HG02981 (cell line): ENCODE results near the gene GPSM1.
"Not testable (repeated sequence)": the region's sequence is repeated elsewhere in the genome, so short reads cannot be mapped to it uniquely, and the experiment has no call there.

Source experiments
- ATAC-seq: cut with Tn5 transposase; IDR thresholded peaks from one replicate; pipeline ENCODE4 v1.9.1; 2021; ENCODE audit warnings: mild to moderate bottlenecking, moderate library complexity; ENCODE audit not compliant: unreplicated experiment

The GPSM1 gene

GRCh38 chr9:136316896-136317676, 10.3 kb upstream of the GPSM1 start:
- no peak for ATAC-seq

- ATAC-seq = no peak
Measured at GRCh38 chr9:136317695-136318094, 9.6 kb upstream of the GPSM1 start.

- no peak for ATAC-seq
Measured at GRCh38 chr9:136318111-136318775, 9.1 kb upstream of the GPSM1 start.

DNA sequence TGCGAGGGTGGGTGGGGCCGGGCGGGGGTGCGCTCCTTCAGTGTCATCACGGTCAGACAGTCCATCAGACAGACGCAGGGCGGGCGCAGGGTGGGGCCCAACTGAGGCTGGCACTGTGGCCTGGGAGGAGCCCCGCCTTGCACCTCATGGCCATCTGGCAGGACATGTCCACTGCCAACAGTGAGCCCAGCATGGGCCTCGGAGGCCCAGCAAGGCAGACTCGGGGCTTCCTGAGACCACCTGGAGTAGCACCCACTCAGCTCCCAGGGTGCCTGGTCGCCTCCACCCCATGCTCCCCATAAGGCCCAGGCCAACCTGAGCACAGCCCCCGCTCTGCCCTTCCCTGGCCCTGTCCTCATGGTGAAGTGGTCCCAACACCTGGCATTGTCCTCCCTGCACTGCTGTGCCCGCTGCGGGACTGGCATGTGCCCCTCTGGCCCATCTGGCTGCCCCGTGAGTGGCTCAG, 8.5 kb upstream of the GPSM1 start:
- no peak for ATAC-seq

DNA sequence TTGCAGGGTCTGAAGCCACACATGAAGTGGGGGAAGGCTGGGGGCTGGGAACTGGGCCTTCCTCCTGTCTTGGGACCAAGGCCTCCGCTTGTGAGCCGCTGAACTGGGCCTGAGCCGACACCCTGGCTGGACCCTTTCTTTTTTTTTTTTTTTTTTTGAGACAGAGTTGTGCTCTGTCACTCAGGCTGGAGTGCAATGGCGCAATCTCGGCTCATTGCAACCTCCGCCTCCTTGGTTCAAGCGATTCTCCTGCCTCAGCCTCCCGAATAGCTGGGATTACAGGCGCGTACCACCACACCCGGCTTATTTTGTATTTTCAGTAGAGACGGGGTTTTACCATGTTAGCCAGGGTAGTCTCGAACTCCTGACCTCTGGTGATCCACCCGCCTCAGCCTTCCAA, 8.1 kb upstream of the GPSM1 start:
- ATAC-seq = not testable (repeated sequence)

GRCh38 chr9:136319955-136320354, 7.4 kb upstream of the GPSM1 start:
- not testable (repeated sequence) for ATAC-seq

- ATAC-seq = not testable (repeated sequence)
Measured at GRCh38 chr9:136320972-136321371, 6.4 kb upstream of the GPSM1 start.

GRCh38 chr9:136321561-136321960, 5.8 kb upstream of the GPSM1 start:
- ATAC-seq = no peak

GRCh38 chr9:136322756-136323330, 4.5 kb upstream of the GPSM1 start:
- no peak for ATAC-seq

DNA sequence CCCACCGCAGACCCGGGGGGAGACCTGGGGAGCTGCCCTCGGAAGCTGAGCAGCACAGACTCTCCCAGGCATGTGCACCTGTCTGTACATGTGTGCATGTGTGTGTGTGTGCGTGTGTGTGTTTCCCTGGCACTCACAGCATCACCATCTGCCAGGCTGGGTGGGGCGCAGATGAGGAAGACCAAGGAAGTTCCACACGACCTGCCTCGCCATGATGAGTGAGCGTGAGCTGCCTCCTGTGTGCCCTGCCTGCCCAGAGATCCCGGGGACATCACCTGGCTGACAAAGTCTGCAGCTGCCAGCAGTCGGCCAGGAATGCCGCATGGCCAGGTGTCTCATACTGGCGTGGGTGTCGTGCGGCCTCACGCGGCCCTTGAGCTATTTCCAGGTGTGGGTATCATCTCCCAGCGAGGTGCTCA, 4.0 kb upstream of the GPSM1 start:
- no peak for ATAC-seq

DNA sequence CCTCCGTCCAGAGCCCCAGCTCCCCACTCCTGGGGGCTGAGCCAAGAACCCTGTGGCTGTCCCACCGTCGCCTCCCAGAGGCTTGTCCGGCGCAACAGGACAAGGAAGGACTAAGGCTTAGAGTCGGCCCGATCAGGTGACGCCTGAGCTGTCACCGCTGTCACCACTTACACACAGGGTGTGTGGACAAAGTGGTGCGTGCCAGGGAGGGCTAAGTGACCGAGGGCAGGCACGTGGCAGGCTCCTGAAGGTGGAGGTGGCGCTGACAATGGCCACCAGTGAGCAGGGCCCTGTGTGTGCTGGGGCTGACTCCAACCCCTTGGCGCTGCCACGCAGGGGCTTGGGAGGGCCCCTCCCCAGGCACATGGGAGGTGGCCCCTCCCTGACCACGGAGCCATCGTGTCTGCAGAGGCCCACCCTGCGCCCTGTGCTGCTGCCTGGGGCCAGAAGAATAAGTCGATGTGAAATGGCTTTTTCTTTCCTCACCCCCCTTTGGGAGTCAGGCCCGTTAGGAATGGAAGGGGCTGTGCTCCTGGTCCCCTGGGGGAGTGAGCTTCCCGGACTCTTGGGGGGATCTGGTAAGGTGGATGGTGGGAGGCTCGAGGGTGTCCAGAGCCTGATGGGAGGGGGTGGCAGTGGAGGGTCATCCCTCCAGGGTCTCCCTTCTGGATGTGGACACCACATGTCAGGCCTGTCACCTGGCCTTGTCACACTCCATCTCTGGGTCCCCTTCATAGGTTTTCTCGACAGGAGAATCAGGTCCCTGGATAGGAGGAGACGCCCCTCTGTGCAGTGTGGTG, 2.6 kb upstream of the GPSM1 start:
- ATAC-seq = no peak

- no peak for ATAC-seq
Measured at GRCh38 chr9:136325358-136325757, 2.0 kb upstream of the GPSM1 start.

DNA sequence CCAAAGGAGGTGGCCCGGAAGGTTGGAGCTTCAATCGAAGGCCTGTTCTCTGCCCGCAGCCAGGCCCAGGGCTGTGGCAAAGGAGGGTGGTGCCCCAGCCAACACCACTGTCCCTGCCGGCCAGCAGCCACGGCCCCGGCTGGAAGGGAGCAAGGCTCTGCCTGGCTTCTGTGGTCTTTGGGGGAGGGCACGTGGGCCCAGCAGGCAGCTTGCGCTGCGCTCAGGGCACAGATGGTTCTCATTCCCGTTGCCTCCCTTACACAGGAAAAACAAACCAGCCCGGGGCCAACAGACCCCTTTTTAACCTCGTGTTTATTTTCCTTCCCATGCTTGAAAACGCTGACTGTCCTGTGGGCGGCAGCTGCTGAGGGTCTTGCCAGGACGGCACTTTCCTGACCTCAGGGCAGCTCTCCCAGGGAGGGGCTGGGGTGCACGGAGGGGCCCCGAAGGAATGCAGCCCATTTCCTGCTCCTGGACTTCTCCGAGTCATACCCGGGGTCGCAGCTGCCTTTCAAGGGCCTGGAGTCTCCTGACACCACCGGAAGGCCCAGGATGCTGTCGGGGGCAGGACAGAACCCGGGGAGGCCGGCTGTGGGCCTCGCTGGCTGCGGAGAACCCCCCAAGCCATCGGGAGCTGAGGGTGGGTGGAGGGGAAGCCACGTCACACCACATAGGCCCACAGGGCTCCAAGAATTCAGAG, 1.1 kb upstream of the GPSM1 start:
- ATAC-seq = no peak

DNA sequence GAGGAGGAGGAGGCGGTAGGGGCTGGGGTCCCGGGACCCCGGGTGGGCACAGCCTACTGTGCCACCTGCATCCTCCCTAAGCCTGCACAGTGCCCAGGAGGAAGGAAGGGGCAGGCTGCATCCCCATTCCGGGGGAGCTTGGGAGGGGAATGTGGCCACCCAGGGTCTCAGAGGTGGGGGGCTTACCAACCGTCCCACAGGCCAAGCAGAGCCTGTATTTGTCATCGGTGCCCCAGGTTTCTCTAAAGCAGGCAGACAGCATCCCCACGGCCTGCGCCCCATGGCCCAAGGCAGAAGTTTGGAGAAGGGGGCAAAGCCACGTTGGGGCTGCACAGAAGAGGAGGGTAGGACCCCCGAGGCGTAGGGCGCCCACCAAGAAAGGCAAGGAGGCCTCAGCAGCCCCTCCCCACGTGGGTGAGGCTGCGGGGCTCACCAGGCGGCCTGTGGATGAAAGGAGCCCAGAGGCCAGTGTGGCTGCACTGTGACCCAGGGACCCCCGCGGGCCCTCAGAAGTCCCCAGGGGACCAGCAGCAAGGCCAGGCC, 507 bp upstream of the GPSM1 start:
- no peak for ATAC-seq

GRCh38 chr9:136328011-136328621, 777 bp downstream of the GPSM1 start:
- no peak for ATAC-seq

- no peak for ATAC-seq
Measured at GRCh38 chr9:136328622-136329041, 1.3 kb downstream of the GPSM1 start.

DNA sequence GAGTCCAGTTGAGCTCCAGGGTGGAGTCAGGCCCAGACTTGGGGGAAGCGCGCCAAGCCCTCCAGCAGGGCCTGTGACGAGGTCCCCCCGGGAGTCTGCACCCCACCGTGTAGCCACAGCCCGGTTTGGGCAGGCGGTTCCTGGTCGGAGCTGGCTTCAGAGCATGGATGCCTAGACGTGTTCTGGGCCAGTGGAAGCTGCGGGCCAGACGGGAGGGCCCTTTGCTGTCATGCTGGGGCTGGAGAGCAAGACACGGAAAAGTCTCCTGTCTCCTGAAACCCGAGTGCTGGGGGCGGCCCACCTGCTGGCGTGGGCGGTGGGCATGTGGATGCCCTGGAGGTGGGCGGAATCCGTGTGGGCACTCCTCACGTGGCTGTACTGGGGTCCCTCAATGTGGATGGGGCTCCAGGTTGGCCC, 1.9 kb downstream of the GPSM1 start:
- no peak for ATAC-seq

GRCh38 chr9:136329636-136330405, 2.5 kb downstream of the GPSM1 start:
- no peak for ATAC-seq

DNA sequence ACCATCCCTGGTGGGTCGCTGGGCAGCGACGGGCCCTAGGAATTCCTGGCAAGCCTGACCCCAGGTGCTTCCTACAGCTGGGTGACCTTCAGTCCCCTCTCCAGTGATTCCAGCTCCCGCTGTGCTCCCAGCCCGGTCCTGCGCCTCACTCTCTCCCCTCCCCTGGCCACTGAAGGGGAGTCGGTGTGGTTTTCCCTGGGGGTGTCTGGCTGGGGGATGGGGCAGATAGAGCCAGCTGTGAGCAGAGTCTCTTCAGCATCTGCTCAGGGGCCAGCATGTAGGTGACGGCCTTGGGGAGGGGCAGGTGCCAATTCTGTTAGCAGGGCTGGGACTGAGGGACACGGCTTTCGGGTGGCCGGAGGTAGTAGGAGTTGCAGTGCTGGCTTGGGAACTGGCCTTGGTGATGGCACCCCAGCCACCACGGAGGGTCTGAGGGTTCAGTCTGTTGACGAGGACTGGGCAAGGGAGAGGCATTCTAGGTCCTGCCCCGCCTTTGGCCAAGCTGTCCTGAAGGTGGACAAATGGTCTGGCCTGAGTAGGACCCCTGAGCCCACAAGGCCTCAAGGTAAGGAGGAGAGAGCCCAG, 3.2 kb downstream of the GPSM1 start:
- ATAC-seq = no peak
